K562 (cell line): ENCODE measurements around the gene SPG21.

Experiments used
- ATF6 ChIP-seq: sonication (generic); formaldehyde crosslinking; IDR thresholded peaks from 2 replicates; pipeline ENCODE4 v1.4.0; 2020; ENCODE audit warnings: mild to moderate bottlenecking, missing genetic modification reagents
- CTCF ChIP-seq, 3 experiments: IDR thresholded peaks in 2 of 3; conservative IDR thresholded peaks in 1 of 3; 2 replicates each; pipeline ENCODE4 v1.5.1; 2011 to 2012; ENCODE audit warnings: low read length in 3 of 3, mild to moderate bottlenecking in 3 of 3, control low read depth in 2 of 3, improper control_type of control experiment in 1 of 3, inconsistent platforms in 1 of 3, low read depth in 1 of 3, mixed read lengths in 1 of 3, moderate library complexity in 1 of 3; ENCODE audit not compliant: insufficient read depth in 2 of 3
- EP300 ChIP-seq: IDR thresholded peaks from 2 replicates; pipeline ENCODE4 v1.6.1; 2012; ENCODE audit warnings: low read length, improper control_type of control experiment
- HDAC1 ChIP-seq, 2 experiments: fragments of 450-650 bp; IDR thresholded peaks; 2 replicates each; pipeline ENCODE4 v1.6.1; 2016 to 2017; ENCODE audit warnings: inconsistent platforms in 1 of 2, mild to moderate bottlenecking in 1 of 2, moderate library complexity in 1 of 2
- JUND ChIP-seq, 2 experiments: IDR thresholded peaks; 2 replicates in 1 of 2; 3 replicates in 1 of 2; pipeline ENCODE4 v1.6.1; 2011; ENCODE audit warnings: borderline replicate concordance in 2 of 2, low read depth in 2 of 2, low read length in 2 of 2, improper control_type of control experiment in 1 of 2, missing biosample characterization in 1 of 2, missing genetic modification characterization in 1 of 2, missing genetic modification reagents in 1 of 2
- MAX ChIP-seq: sonication (generic); formaldehyde crosslinking; IDR thresholded peaks from 2 replicates; pipeline ENCODE4 v1.9.0; 2022; ENCODE audit warnings: mild to moderate bottlenecking, missing genetic modification reagents
- RBM39 ChIP-seq: fragments of 200-400 bp; formaldehyde crosslinking; optimal IDR thresholded peaks from 2 replicates; pipeline ENCODE3; 2018; ENCODE audit warnings: low read depth, low read length
- SMARCA5 ChIP-seq: fragments of 450-650 bp; IDR thresholded peaks from 2 replicates; pipeline ENCODE4 v1.6.1; 2016
- SREBF2 ChIP-seq: sonication (generic); formaldehyde crosslinking; IDR thresholded peaks from 2 replicates; pipeline ENCODE4 v1.4.0; 2020; ENCODE audit warnings: mild to moderate bottlenecking, missing genetic modification reagents
- TEAD4 ChIP-seq, 2 experiments: sonication (generic) in 1 of 2; formaldehyde crosslinking in 1 of 2; IDR thresholded peaks; 2 replicates each; pipeline versions ENCODE4 v1.6.1 to v1.8.0; 2012 to 2022; ENCODE audit warnings: borderline replicate concordance in 1 of 2, inconsistent platforms in 1 of 2, low read length in 1 of 2, mild to moderate bottlenecking in 1 of 2, missing genetic modification reagents in 1 of 2
- ZNF41 ChIP-seq: fragments of 250-450 bp; sonication (Bioruptor Pico); conservative IDR thresholded peaks from 2 replicates; pipeline ENCODE4 v1.4.0; 2020; ENCODE audit warnings: mild to moderate bottlenecking

GRCh38 chr15:65006876-65007275 is 17.2 kb upstream of the SPG21 start:
- TF ChIP-seq EP300 = no peak
- no peak for TF ChIP-seq SMARCA5
- TF ChIP-seq ATF6 = no peak
- no peak for TF ChIP-seq RBM39
- TF ChIP-seq TEAD4 (IDR thresholded peaks at IDR 0.05; ENCODE audit: low read length) = no peak
- TF ChIP-seq TEAD4 (CRISPR knock-in tag; IDR thresholded peaks at IDR 0.05; ENCODE audit: borderline replicate concordance) = no peak
- TF ChIP-seq JUND (IDR thresholded peaks at IDR 0.05; ENCODE audit: borderline replicate concordance, low read depth, low read length) = no peak
- TF ChIP-seq JUND (tag; IDR thresholded peaks at IDR 0.05; ENCODE audit: borderline replicate concordance, low read depth, low read length) = no peak
- TF ChIP-seq HDAC1 (IDR thresholded peaks at IDR 0.05) = no peak
- no peak for TF ChIP-seq SREBF2 (CRISPR knock-in tag)
- no peak for TF ChIP-seq CTCF (IDR thresholded peaks at IDR 0.05 in 2 of 3, conservative IDR thresholded peaks at IDR 0.05 in 1 of 3; ENCODE audit: insufficient read depth in 2 of 3, low read depth in 1 of 3, low read length in 3 of 3)
- no peak for TF ChIP-seq MAX (CRISPR knock-in tag)
- TF ChIP-seq ZNF41 (CRISPR knock-in tag) = no peak
